HG02798 (cell line): ENCODE data around the gene SPRR2D.
"Not testable (repeated sequence)": the region's sequence is repeated elsewhere in the genome, so short reads cannot be mapped to it uniquely, and the experiment has no call there.

ENCODE experiments used
- ATAC-seq: cut with Tn5 transposase; IDR thresholded peaks from one replicate; pipeline ENCODE4 v1.9.1; 2021; ENCODE audit warnings: mild to moderate bottlenecking; ENCODE audit not compliant: unreplicated experiment, poor library complexity

SPRR2D gene

GRCh38 chr1:153040950-153041631 lies at the start of gene SPRR2D:
Gene SPRR2D (minus strand): TSS chr1:153041120. CDS start chr1:153040346, 774 bp downstream.
- no peak for ATAC-seq

GRCh38 chr1:153087652-153088051 lies 46.7 kb upstream of the SPRR2D start:
- ATAC-seq = no peak

GRCh38 chr1:153081736-153082135 lies 40.8 kb upstream of the SPRR2D start:
- ATAC-seq = no peak

- no peak for ATAC-seq
Measured at GRCh38 chr1:153072806-153073726, 32.1 kb upstream of the SPRR2D start.

GRCh38 chr1:153071511-153071910 lies 30.6 kb upstream of the SPRR2D start, which contains the start of gene SPRR2B:
Gene SPRR2B (minus strand): TSS chr1:153071611. CDS start chr1:153070839, 772 bp downstream.
- no peak for ATAC-seq

- ATAC-seq = no peak
Measured at GRCh38 chr1:153070243-153070642, 29.3 kb upstream of the SPRR2D start.

GRCh38 chr1:153058826-153059784 lies 18.2 kb upstream of the SPRR2D start:
- no peak for ATAC-seq

GRCh38 chr1:153058154-153058553 lies 17.2 kb upstream of the SPRR2D start:
- ATAC-seq = no peak

- ATAC-seq = no peak
Measured at GRCh38 chr1:153057375-153057774, 16.5 kb upstream of the SPRR2D start, which contains the start of gene SPRR2A. Gene SPRR2A (minus strand): TSS chr1:153057512. CDS start chr1:153056735, 777 bp downstream.

- not testable (repeated sequence) for ATAC-seq
Measured at GRCh38 chr1:153056111-153056510, 15.2 kb upstream of the SPRR2D start.

- ATAC-seq = no peak
Measured at GRCh38 chr1:153049211-153049610, 8.3 kb upstream of the SPRR2D start.

GRCh38 chr1:153035211-153035610 lies 5.7 kb downstream of the SPRR2D start:
- ATAC-seq = no peak

GRCh38 chr1:153032677-153033308 lies 8.1 kb downstream of the SPRR2D start:
- no peak for ATAC-seq

GRCh38 chr1:153032073-153032472 lies 8.8 kb downstream of the SPRR2D start:
- ATAC-seq = no peak

- ATAC-seq = no peak
Measured at GRCh38 chr1:153030895-153031294, 10.0 kb downstream of the SPRR2D start, which contains the start of gene SPRR1B. Gene SPRR1B (plus strand): TSS chr1:153031203. CDS start chr1:153032346, 1,143 bp downstream.

- ATAC-seq = no peak
Measured at GRCh38 chr1:153028766-153029165, 12.2 kb downstream of the SPRR2D start.

- ATAC-seq = no peak
Measured at GRCh38 chr1:153025797-153026196, 15.1 kb downstream of the SPRR2D start.

- ATAC-seq = no peak
Measured at GRCh38 chr1:153024413-153024812, 16.5 kb downstream of the SPRR2D start.

GRCh38 chr1:153023109-153023508 lies 17.8 kb downstream of the SPRR2D start:
- no peak for ATAC-seq
